C1 segment of cervical spinal cord (tissue), 14 donors: ENCODE data around the gene EML1.

ENCODE experiments used
- DNase-seq, 14 donors: peaks; one replicate each; lab custom pipeline; 2025; lab: John Stamatoyannopoulos, UW

The EML1 gene, protein sequence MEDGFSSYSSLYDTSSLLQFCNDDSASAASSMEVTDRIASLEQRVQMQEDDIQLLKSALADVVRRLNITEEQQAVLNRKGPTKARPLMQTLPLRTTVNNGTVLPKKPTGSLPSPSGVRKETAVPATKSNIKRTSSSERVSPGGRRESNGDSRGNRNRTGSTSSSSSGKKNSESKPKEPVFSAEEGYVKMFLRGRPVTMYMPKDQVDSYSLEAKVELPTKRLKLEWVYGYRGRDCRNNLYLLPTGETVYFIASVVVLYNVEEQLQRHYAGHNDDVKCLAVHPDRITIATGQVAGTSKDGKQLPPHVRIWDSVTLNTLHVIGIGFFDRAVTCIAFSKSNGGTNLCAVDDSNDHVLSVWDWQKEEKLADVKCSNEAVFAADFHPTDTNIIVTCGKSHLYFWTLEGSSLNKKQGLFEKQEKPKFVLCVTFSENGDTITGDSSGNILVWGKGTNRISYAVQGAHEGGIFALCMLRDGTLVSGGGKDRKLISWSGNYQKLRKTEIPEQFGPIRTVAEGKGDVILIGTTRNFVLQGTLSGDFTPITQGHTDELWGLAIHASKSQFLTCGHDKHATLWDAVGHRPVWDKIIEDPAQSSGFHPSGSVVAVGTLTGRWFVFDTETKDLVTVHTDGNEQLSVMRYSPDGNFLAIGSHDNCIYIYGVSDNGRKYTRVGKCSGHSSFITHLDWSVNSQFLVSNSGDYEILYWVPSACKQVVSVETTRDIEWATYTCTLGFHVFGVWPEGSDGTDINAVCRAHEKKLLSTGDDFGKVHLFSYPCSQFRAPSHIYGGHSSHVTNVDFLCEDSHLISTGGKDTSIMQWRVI

DNA sequence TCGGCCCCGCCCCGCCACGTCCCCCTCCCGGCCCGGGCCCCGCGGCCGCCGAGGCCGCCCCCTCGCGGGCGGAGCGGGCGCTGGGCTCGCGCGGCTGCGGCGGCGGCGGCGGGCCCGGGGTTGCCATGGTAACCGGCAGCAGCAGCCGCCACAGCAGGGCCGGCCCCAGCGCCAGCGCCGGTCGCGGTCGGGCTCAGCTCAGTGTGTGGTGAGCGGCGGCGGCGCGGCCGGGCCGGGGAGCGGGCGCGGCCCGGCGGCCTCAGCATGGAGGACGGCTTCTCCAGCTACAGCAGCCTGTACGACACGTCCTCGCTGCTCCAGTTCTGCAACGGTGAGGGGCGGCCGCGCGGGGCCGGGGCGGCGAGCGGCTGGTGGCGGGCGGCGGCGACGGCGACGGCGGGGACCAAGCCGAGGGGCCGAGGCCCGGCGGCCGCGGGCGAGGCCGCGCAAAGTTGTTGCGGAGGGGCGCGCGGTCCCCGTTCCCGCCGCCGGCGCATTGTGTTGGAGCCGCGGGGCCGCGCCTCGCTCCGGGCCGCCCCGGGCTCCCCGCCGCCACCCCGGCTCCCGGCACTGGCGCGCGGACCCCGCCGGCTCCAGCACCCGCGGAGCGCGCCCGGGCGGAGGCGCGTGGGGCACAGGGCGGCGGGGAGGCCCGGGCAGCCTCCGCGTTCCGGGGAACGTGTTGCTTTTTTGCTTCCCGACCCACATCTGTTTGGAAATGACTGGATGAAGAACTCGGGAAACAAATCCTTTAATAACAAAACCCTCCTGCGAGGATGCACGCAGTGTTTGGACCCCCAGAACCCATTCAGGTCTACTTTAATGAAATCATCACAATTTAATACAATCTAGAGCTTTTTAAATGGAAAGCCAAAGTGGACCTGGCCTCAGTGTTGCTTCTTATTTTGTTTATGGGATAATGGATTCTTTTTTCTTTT is at the start of gene EML1:
TSS of gene EML1 (plus strand) at position 201 of the 938 bp plus-strand sequence. CDS start at position 265, 64 bp downstream.
- DNase-seq, result peak in 13 of 14 donors; percentile 25 to 89 (median 54)

DNA sequence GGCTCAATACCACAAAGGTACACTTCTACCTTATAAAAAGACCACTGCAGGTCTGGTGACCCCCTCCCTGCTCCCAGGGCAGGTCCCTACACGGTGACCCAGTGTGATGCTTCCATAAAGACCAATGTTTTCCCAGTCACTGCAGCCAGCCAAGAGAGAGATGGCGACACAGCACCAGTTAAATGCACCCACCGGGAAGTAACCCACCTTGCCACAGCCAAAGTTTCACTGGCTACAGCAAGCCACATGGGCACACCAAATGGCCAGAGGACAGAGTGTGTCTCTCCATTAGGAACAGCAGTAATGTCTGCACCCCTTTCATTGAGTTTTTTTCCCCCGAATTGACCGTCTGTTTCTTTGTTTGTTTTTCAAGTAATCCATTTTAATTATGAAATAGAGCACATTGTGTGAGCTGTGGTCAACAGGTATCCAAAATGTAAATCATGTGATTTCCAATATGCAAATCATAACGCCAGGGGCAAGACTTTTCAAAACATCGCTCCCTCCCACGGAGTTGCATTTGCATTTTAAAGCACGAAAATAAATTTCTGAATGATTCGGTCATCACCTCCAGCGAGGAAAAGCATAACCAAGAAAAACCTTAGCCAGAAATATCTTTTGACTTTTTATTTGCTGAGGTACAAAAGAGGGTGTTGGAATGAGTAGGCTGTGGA is 48.9 kb upstream of the EML1 start:
- no peak for DNase-seq

DNA sequence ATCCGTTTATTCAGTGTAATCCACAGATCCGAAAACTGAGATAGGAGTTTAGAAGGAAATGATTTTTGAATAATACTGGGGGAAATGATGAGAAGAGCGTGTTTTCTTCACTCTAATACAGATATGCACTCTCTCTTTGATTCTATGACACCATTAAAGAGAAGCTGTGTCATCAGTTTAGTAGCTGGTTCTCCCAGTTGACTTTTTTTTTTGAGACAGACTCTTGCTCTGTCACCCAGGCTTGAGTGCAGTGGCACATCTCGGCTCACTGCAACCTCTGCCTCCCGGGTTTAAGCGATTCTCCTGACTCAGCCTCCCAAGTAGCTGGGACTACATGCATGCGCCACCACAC is 48.4 kb upstream of the EML1 start:
- no peak for DNase-seq

DNA sequence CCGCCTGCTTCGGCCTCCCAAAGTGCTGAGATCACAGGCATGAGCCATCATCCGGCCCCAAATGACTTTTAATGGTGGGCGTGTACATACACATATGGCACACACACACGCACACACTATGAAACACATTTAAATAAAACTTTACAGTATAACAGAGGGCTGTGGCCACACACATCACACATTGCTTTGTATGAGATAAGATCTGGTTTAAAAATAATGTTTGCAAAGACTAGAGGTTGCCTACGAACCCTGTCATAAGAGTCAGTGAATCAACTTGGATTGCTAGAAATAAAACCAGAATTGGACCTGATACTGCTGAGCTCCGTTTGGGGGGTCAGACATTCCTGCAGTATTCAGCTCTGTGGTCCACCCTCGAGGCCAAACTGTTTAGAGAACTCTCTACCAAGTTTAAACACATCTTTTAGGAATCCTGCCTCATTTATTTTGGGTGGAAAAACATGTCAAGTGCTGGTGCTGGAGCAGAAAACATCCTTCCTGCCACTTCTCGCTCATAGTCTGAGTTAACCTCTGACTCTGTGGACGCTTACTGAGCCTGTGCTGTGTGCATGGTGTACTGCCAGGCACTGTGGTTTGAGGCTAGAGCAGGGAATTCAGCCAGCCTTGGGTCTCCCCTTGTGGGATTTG is 47.8 kb upstream of the EML1 start:
- no peak for DNase-seq

DNA sequence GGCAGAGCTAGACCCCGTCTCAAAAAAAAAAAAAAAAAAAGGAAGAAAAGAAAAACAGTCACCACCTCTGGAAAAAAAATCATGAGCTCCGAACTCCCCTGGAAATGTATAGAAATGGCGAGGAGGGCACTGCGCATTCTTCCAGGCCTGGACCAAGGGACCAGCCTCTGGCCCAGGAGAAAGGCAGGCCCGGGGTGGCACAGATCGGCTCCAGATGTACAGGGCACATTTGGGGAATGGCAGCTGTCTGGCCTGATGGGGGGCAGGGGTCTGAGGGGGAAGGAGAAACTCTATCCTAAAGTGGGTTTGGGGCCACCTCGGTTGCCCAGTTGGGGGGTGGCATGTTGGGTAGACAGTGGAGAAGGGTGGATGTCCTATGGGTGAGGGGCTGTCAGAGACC is 46.0 kb upstream of the EML1 start:
- DNase-seq, result no peak

DNA sequence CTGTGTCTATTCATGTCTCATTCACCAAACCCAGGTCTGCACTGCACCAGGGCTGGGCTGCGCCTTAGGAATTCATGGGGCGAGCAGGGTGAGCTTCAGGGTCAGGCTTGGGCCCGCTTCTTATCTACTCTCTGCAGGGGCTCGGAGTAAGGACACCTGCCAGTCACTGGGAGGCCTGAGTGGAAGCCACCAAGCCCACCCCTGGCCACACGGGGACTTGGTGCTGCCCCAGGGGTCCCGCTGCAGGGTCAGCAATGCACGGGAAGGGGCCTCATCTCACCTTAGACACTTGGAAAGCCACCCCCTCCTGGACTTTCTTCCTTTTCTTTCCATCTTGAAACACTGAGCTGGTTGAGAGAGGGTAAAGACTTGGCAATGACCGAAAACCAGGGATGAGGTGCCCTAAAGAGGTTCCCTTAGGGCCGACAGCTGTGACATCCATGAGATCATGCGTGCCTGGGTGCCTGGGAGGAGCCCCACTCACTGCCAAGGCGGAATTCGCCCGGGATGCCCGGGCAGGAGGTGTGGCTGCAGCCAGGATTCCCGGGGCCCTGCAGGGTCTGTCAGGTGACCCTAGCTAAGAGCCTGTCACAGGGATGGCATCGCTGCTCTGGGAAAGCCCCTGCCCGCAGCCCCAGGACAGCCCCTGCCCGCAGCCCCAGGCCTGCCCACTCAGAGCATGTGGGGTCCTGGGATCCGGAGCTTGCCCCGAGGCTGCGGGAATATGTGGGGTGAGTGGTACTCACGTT is 45.5 kb upstream of the EML1 start:
- no peak for DNase-seq

DNA sequence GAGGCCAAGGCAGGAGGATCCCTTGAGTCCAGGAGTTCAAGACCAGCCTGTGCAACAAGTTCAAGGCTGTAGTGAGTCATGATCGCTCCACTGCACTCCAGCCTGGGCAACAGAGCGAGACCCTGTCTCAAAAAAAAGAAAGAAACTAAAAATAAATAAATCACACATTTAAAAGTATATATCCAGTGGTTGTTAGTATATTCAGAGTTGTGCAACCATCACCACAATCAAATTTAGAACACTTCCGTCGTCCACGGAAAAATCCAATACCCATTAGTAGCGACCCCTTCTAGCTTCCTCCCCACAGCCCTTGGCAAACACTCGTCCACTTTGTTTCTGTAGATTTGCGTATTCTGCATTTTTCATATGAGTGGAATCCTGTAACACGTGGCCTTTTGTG is 44.7 kb upstream of the EML1 start:
- no peak for DNase-seq

DNA sequence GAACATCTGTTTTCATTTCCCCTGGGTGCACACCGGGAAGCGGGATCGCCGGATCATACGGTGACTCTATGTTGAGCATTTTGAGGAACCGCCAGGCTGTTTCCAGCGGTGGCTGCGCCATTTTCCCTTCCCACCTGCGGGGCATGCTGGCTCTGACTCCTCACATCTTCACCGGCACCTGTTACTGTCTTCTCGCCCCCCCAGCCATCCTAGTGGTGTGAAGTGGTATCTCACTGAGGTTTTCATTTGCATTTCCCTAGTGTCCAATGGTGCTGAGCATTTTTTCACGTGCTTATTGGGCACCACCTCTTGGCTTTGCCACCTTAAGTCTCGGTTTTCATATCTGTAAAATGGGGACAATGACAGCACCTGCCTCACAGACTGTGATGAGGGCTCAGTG is 44.1 kb upstream of the EML1 start:
- DNase-seq, result no peak

DNA sequence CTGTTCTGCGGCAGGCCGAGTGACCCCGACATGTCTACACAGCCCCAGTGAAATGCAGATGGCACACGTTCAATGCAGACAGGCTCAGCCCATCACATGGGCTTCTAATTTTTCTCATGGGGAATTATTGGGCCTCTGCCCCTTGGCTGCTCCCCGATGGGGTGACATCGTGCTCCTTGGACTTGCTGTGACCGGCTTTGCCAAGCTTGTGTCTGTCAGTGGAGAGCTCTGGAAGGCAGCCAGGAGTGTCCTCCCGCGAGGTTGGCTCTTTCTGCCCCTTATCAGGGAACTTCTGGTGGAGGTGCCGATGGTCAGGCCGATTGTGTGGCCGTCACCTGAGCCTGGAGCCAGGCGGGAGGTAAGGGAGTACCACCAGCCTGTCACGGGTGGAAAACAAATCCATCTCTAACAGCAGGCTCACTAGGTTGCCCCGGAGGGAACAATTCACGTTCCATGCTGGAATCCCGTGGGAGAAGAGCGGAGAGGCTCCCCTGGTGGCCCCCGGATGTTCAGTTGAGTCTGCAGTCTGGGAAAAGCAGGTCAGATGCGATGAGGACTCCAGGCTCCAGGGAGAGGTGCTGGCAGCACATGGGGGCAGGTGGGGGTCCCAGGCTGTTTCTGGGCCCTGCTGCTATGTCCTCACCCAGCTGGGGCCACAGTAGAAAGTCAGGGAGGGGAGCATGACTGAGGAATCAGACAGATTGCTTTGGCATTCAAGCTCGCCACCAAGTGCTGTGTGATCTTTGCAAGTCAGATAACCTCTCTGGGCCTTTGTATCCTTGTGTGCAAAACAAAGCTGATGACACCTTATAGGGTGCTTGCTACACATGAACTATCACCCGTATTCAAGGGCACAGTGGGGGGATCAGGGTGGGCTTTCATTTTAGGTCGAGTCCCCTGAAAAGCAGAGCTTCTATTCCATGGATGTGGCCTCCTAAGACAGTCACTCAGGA is 43.2 kb upstream of the EML1 start:
- DNase-seq, result no peak

DNA sequence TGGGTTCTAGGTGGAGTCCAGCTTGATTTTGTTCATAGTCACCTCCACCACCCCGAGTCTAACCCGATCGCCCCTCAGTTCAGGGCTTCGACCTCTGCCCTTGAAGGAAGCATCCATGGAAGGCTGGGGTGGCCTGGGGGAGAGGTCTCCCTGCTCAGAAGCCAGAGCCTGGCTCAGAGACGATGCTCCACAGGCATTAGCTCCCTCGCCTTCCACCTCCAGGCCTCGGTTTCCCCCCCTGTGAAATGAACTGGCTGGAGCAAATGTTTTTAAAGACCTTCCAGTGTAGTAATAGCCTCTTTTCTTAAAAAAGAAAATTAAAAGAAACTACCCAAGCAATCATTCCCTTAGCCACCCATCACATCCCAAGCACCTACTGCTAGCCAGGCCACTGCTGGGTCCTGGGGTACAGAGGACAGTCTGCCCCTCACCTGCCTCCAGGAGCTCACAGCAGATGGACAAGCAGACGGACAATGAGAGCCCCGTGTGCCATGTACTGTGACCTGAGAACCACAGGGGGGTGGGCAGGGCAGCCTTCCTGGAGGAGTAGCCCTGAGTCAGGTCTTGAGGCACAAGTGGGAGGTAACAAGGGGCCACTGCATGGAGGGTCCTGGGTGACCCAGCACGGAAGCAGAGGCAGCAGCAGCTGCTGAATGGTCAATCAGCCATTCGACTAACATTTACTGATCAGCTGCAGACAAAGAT is 42.3 kb upstream of the EML1 start:
- DNase-seq, result no peak

DNA sequence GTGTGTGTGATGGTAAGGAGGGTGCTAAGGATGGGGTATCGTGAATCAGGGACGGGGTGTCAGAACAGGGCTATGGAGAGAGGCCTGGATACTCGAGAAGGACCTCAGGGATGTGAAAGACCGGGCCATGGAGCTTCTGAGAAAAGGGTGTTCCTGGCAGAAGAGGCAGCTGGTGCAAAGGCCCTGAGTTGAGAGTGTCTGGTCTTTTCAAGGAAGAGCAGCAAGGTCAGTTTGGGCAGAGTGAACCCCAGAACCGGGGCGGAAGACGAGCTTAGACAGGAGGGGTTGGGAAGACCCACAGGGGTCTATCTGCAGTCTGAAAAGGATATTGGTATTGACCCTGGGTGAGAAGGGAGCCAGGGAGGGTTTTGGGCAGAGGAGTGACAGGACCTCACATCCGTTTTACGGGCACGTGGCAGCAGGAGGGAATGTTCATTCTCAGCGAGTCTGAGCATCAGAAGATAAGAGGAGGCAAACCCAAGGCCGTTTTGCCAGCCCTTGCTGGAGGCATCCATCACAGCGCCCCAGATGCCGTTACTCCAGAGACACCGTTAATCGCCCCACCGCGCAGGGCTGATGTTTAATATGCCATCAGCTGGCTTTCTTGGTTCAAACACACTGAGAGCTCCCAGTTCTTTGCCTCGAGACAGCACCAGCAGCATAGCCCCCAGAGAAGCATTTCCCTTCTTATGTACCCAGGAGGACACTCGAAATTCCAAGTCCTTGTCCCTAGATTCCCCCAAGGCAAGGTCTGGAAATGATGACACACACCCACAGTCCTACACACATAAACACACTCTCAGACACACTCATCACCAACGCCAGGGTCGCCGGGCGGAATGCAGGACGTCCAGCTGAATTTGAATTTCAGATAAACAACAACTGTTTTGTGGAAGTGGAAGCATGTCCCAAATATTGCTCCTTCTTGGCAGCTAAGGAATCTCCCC is 41.4 kb upstream of the EML1 start:
- DNase-seq, result no peak

DNA sequence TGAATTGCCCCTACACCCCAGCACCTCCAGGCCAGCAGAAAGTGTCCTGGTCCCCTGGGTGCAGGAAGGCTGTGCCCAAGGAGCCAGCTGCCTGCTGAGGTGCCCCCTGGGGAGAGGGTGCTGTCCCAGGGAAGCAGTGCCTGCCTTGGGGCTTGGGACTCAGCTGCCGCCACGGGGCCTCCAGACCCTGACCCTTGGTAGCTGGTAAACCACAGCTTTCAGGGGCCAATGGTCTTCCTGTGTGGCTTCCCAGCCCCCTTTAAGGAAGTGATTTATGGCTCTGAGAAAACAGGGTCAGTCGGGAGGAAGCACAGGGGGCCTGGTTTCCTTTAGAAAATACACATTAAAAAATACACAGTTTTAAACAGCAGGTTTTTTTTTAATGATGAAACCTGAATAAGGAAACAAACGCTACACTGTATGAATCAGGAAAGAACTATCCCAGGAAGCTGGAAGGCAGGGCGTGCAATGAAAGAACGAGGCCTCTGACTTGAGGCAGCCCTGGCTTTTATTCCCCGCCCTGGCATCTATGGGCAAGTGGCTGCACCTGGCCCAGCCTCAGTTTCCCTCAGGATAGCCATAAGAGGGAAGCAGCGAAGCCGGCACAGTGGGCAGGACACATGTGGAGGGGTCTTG is 40.6 kb upstream of the EML1 start:
- no peak for DNase-seq

DNA sequence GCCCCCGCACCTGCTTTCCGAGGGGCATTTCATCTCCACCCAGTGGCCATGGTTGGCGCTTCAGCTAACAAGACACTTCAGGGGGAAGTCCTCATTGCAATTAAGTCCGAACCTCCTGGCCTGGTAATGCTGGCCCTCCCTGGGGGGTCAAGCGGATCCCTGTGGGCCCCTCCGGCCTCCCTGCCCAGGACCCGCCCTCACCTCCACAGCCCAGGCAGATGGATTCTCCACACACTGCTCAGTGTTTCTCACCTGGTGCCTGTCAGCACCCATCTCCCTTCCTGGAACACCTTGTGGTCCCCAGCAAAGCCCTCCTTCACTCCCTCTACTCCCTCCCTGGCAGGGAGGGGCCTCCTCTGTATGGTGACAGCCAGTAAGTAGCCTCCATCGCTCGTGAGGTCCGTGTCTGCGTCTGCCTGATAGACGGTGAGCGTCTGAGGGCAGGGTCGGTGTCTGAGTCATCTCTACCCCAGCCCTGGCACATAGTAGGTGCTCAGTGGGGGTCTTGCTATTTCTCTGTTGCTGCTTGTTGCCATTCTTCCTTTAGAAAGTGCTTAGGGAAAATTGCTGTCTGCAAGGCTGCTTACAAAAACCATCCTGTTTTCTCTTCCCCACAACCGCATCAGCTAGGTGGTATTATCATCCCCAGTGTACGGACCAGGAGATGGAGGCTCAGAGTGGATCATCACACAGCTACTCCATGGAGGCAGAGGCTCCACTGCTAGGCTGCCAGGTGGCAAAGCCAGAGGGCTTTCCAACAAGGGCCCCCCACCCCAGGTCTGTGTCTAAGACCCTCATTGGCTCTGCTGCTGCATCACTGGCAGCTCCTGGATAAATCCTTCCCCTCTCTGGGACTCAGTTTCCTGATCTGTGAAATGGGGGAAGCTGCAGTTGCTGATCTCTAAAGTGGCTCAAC is 39.7 kb upstream of the EML1 start:
- no peak for DNase-seq

DNA sequence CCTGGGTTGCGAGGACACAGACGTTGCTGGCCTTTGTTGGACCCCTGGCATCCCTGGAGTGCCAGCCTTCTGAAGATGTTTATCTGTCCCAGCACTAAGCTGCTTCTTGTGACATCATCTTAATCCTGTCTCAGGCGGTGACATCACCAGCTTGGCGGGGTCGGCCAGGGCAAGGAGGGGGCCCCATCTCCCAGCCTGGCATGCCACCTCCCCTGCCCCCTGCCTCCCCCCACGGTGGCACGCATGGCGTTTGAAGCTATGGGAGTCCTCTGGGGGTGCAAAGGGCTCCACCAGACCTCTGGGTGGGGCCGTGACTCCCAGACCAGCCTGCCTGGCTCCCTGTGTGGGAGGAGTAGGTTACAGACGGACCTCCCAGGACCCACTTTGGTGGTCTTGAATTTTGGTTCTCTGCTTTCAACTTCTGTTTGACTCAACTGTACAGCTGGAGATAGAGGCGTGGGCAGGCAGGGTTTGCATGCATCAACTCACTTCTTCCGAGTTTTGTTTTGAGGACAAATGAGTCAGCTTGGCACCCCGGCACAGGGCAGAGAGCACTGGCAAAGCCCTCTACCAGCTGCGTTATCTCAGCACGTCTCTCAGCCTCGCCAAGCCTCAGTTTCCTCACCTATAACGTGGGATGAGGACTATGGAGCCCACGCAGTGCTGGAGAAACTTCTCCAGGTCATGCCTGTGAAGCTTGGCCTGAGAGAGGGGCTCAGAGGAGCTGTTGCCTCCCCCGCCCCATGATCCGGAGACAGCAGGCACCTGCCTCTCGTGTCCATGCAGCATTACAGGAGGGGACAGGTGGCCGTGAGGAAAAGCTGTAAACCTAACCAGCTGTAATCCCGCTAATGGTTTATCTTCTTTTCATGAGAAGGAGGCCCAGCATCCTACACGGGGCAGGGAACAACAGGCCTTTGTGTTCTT is 38.8 kb upstream of the EML1 start:
- DNase-seq, result no peak

DNA sequence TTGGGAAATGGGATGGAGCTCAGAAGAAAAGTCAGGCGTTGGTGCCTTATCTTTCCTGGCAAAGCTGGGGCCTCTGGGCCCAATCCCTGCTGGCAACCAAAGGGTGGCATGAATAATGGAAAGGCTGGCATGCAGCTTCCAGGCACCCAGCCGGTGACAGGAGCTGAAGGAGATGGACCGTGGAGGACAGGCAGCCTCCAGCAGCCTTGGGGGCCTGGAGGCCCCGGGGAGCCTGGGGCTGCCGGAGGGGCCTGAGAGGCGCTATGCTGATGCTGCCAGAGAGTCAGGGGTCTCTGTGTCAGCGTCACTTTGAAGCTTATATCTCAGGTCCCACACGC is 38.2 kb upstream of the EML1 start:
- DNase-seq, result no peak
